GM23338 (cell line): ENCODE data around the gene CTXN3. TPM values are rescaled to one million over a fixed set of nuclear protein-coding genes. Genes with fewer than 3 reads are reported as not detected.

Experiments used
- ATAC-seq: fragments of 200-7000 bp; cut with Tn5 transposase; 3 replicates; pipeline ENCODE4 v1.9.1; 2020
- DNase-seq: peaks from one replicate; pipeline ENCODE4 v3.0.0-alpha.2; 2015; ENCODE audit warnings: low spot score
- H2AFZ ChIP-seq: fragments of 200-600 bp; sonication (generic); 2 replicates; pipeline ENCODE4 v1.8.0; 2016; ENCODE audit warnings: antibody characterized with exemption, mild to moderate bottlenecking, moderate library complexity
- H3F3A ChIP-seq: fragments of 200-600 bp; sonication (generic); replicated peaks from 2 replicates; pipeline ENCODE4 v1.8.0; 2017; ENCODE audit warnings: antibody characterized with exemption, mixed run types, low read depth
- H3K27ac ChIP-seq: fragments of 200-600 bp; sonication (generic); 2 replicates; pipeline ENCODE4 v1.6.1; 2016; ENCODE audit warnings: low read depth
- H3K27me3 ChIP-seq: fragments of 200-600 bp; sonication (generic); 2 replicates; pipeline ENCODE4 v1.8.0; 2016; ENCODE audit warnings: mild to moderate bottlenecking, mixed run types, moderate library complexity; ENCODE audit not compliant: insufficient read depth
- H3K36me3 ChIP-seq: fragments of 200-600 bp; sonication (generic); 2 replicates; pipeline ENCODE4 v1.8.0; 2016; ENCODE audit warnings: mild to moderate bottlenecking; ENCODE audit not compliant: insufficient read depth
- H3K4me1 ChIP-seq: fragments of 200-600 bp; sonication (generic); 2 replicates; pipeline ENCODE4 v1.8.0; 2016; ENCODE audit warnings: mild to moderate bottlenecking, moderate library complexity; ENCODE audit not compliant: insufficient read depth
- H3K4me2 ChIP-seq: fragments of 200-600 bp; sonication (generic); 2 replicates; pipeline ENCODE4 v1.7.1; 2017; ENCODE audit warnings: mixed run types
- H3K4me3 ChIP-seq: fragments of 200-600 bp; sonication (generic); 2 replicates; pipeline ENCODE4 v1.6.1; 2016; ENCODE audit warnings: mixed run types
- H3K79me2 ChIP-seq: fragments of 200-600 bp; sonication (generic); replicated peaks from 2 replicates; pipeline ENCODE4 v1.8.0; 2017; ENCODE audit warnings: mild to moderate bottlenecking; ENCODE audit not compliant: insufficient read depth
- H3K9me2 ChIP-seq: fragments of 200-600 bp; sonication (generic); 2 replicates; pipeline ENCODE4 v1.8.0; 2017; ENCODE audit not compliant: insufficient read depth
- H4K20me1 ChIP-seq: fragments of 200-600 bp; sonication (generic); replicated peaks from 2 replicates; pipeline ENCODE4 v1.8.0; 2017; ENCODE audit warnings: mild to moderate bottlenecking; ENCODE audit not compliant: insufficient read depth
- H3K27ac Mint-ChIP-seq: 2 replicates; pipeline ENCODE4 v1.8.0; 2020; ENCODE audit warnings: inconsistent platforms, mild to moderate bottlenecking, moderate library complexity, mixed read lengths
- H3K27me3 Mint-ChIP-seq: 3 replicates; pipeline ENCODE4 v1.8.0; 2022; ENCODE audit warnings: low read depth, mild to moderate bottlenecking, moderate library complexity, mixed read lengths, inconsistent platforms; ENCODE audit not compliant: insufficient read depth, poor library complexity
- H3K36me3 Mint-ChIP-seq: 3 replicates; pipeline ENCODE4 v1.8.0; 2021; ENCODE audit warnings: low read depth, mild to moderate bottlenecking, inconsistent platforms, moderate library complexity, mixed read lengths
- H3K4me1 Mint-ChIP-seq: 3 replicates; pipeline ENCODE4 v1.8.0; 2020; ENCODE audit warnings: mild to moderate bottlenecking, inconsistent platforms, mixed read lengths
- H3K4me3 Mint-ChIP-seq: 3 replicates; pipeline ENCODE4 v1.8.0; 2021; ENCODE audit warnings: moderate library complexity, mild to moderate bottlenecking, inconsistent platforms, mixed read lengths
- H3K9me3 Mint-ChIP-seq: 3 replicates; pipeline ENCODE4 v1.8.0; 2020; ENCODE audit warnings: moderate library complexity, mild to moderate bottlenecking, inconsistent platforms, mixed read lengths
- CREB1 ChIP-seq: fragments of 250-450 bp; sonication (Bioruptor Pico); IDR thresholded peaks from 2 replicates; pipeline ENCODE4 v1.5.0; 2020; ENCODE audit warnings: low read depth, mild to moderate bottlenecking, moderate library complexity
- EZH2 ChIP-seq: fragments of 200-600 bp; sonication (generic); IDR thresholded peaks from one replicate; pipeline ENCODE4 v1.8.0; 2017; ENCODE audit warnings: antibody characterized with exemption, mild to moderate bottlenecking, low read depth; ENCODE audit not compliant: unreplicated experiment
- EZH2phosphoT487 ChIP-seq: fragments of 200-600 bp; sonication (generic); IDR thresholded peaks from one replicate; pipeline ENCODE4 v1.8.1; 2018; ENCODE audit warnings: antibody characterized with exemption; ENCODE audit not compliant: unreplicated experiment
- JUNB ChIP-seq: IDR thresholded peaks from one replicate; pipeline ENCODE4 v1.6.1; 2016; ENCODE audit warnings: antibody characterized with exemption; ENCODE audit not compliant: unreplicated experiment
- NANOG ChIP-seq: IDR thresholded peaks from 2 replicates; pipeline ENCODE4 v1.6.1; 2016; ENCODE audit warnings: antibody characterized with exemption, borderline replicate concordance
- POLR2AphosphoS5 ChIP-seq: IDR thresholded peaks from 2 replicates; pipeline ENCODE4 v1.6.1; 2016; ENCODE audit warnings: antibody characterized with exemption, low read depth
- STAT1 ChIP-seq: IDR thresholded peaks from one replicate; pipeline ENCODE4 v1.6.1; 2016; ENCODE audit warnings: antibody characterized with exemption; ENCODE audit not compliant: unreplicated experiment
- ZNF114 ChIP-seq: fragments of 250-450 bp; sonication (Bioruptor Pico); IDR thresholded peaks from 2 replicates; pipeline ENCODE4 v1.5.0; 2020; ENCODE audit warnings: mild to moderate bottlenecking, moderate library complexity
- ZNF331 ChIP-seq: fragments of 250-450 bp; sonication (Bioruptor Pico); IDR thresholded peaks from 2 replicates; pipeline ENCODE4 v1.5.0; 2020; ENCODE audit warnings: low read depth, mild to moderate bottlenecking, moderate library complexity
- polyA plus RNA-seq: library from polyadenylated mRNA; unstranded; fragments of >200 nt; fragmentation: Nextera tagmentation; extraction: Ambion mirVana; gene quantifications from 2 replicates; pipeline ENCODE4 v1.2.1, GENCODE V29; 2016
- total RNA-seq: library from RNA; depleted of rRNA; stranded (reverse); fragments of >200 nt; shearing (Covaris generic); gene quantifications from 2 replicates; pipeline ENCODE4 v1.2.3, GENCODE V29; 2014
- TF ChIP-seq, protein P1 (sequence below), 2 experiments: fragments of 200-600 bp in 1 of 2; sonication (generic) in 1 of 2; conservative IDR thresholded peaks; 2 replicates each; pipeline versions ENCODE4 v1.5.1 to v1.6.1; 2016 to 2017; ENCODE audit warnings: antibody characterized with exemption in 2 of 2, low read depth in 2 of 2, mild to moderate bottlenecking in 2 of 2, moderate library complexity in 1 of 2
- TF ChIP-seq, protein P2 (sequence below): fragments of 250-450 bp; sonication (Bioruptor Pico); IDR thresholded peaks from 2 replicates; pipeline ENCODE4 v1.5.0; 2020; ENCODE audit warnings: mild to moderate bottlenecking, moderate library complexity
- TF ChIP-seq, protein P3 (sequence below): IDR thresholded peaks from 2 replicates; pipeline ENCODE4 v1.6.1; 2016; ENCODE audit warnings: antibody characterized with exemption
- TF ChIP-seq, protein P4 (sequence below): IDR thresholded peaks from one replicate; pipeline ENCODE4 v1.6.1; 2018; ENCODE audit warnings: antibody characterized with exemption; ENCODE audit not compliant: unreplicated experiment

CTXN3 gene
- total and polyA plus RNA-seq, 2 experiments from 2014 or later: not detected

DNA sequence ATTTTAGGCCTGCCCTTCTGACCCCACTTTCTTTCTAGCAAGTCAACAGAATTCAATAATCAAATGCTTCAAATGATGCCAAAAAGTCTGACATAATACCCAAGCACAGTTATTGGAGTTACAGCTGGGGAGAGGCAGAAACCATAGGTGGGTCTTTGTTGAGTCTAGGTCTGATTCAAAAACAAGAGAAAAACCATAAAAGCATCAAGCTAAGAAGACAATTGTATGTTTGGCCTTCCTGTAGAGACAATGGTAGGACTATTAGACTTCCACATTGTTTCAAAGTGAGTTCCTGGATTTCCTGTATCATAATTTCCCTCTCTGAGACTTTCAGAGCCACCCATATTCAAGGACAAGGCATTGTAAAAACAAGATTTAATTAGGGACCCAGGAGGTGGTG lies 37.5 kb downstream of the CTXN3 start:
- Histone ChIP-seq H3F3A (no peaks in the 10 kb centered on the region), H3K36me3 (no peaks in the 10 kb centered on the region), H2AFZ (no peak overlapping the region), H3K27me3 (no peaks in the 10 kb centered on the region), H3K79me2 (no peaks in the 10 kb centered on the region), H3K27ac (no peak overlapping the region), H3K4me1 (no peaks in the 10 kb centered on the region), H3K9me2 (no peaks in the 10 kb centered on the region; the same call in 1 of the 2 replicates), H3K4me2 (no peak overlapping the region), H4K20me1 (no peaks in the 10 kb centered on the region), H3K4me3 (no peak overlapping the region)
- Mint-ChIP-seq H3K27me3 (no peaks in the 10 kb centered on the region), H3K27ac (no peak overlapping the region), H3K4me1 (no peaks in the 10 kb centered on the region), H3K4me3 (no peak overlapping the region), H3K36me3 (no peaks in the 10 kb centered on the region), H3K9me3 (no peaks in the 10 kb centered on the region)
- ATAC-seq (no peak), DNase-seq (no peak)
- TF ChIP-seq JUNB: no peak
- TF ChIP-seq EZH2: no peak
- TF ChIP-seq ZNF331: no peak
- TF ChIP-seq NANOG: no peak
- TF ChIP-seq, protein P1, sequence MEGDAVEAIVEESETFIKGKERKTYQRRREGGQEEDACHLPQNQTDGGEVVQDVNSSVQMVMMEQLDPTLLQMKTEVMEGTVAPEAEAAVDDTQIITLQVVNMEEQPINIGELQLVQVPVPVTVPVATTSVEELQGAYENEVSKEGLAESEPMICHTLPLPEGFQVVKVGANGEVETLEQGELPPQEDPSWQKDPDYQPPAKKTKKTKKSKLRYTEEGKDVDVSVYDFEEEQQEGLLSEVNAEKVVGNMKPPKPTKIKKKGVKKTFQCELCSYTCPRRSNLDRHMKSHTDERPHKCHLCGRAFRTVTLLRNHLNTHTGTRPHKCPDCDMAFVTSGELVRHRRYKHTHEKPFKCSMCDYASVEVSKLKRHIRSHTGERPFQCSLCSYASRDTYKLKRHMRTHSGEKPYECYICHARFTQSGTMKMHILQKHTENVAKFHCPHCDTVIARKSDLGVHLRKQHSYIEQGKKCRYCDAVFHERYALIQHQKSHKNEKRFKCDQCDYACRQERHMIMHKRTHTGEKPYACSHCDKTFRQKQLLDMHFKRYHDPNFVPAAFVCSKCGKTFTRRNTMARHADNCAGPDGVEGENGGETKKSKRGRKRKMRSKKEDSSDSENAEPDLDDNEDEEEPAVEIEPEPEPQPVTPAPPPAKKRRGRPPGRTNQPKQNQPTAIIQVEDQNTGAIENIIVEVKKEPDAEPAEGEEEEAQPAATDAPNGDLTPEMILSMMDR (conservative IDR thresholded peaks at IDR 0.05; ENCODE audit: low read depth in 2 of 2): no peak
- no peak for TF ChIP-seq EZH2phosphoT487
- TF ChIP-seq POLR2AphosphoS5: no peak
- TF ChIP-seq, protein P2, sequence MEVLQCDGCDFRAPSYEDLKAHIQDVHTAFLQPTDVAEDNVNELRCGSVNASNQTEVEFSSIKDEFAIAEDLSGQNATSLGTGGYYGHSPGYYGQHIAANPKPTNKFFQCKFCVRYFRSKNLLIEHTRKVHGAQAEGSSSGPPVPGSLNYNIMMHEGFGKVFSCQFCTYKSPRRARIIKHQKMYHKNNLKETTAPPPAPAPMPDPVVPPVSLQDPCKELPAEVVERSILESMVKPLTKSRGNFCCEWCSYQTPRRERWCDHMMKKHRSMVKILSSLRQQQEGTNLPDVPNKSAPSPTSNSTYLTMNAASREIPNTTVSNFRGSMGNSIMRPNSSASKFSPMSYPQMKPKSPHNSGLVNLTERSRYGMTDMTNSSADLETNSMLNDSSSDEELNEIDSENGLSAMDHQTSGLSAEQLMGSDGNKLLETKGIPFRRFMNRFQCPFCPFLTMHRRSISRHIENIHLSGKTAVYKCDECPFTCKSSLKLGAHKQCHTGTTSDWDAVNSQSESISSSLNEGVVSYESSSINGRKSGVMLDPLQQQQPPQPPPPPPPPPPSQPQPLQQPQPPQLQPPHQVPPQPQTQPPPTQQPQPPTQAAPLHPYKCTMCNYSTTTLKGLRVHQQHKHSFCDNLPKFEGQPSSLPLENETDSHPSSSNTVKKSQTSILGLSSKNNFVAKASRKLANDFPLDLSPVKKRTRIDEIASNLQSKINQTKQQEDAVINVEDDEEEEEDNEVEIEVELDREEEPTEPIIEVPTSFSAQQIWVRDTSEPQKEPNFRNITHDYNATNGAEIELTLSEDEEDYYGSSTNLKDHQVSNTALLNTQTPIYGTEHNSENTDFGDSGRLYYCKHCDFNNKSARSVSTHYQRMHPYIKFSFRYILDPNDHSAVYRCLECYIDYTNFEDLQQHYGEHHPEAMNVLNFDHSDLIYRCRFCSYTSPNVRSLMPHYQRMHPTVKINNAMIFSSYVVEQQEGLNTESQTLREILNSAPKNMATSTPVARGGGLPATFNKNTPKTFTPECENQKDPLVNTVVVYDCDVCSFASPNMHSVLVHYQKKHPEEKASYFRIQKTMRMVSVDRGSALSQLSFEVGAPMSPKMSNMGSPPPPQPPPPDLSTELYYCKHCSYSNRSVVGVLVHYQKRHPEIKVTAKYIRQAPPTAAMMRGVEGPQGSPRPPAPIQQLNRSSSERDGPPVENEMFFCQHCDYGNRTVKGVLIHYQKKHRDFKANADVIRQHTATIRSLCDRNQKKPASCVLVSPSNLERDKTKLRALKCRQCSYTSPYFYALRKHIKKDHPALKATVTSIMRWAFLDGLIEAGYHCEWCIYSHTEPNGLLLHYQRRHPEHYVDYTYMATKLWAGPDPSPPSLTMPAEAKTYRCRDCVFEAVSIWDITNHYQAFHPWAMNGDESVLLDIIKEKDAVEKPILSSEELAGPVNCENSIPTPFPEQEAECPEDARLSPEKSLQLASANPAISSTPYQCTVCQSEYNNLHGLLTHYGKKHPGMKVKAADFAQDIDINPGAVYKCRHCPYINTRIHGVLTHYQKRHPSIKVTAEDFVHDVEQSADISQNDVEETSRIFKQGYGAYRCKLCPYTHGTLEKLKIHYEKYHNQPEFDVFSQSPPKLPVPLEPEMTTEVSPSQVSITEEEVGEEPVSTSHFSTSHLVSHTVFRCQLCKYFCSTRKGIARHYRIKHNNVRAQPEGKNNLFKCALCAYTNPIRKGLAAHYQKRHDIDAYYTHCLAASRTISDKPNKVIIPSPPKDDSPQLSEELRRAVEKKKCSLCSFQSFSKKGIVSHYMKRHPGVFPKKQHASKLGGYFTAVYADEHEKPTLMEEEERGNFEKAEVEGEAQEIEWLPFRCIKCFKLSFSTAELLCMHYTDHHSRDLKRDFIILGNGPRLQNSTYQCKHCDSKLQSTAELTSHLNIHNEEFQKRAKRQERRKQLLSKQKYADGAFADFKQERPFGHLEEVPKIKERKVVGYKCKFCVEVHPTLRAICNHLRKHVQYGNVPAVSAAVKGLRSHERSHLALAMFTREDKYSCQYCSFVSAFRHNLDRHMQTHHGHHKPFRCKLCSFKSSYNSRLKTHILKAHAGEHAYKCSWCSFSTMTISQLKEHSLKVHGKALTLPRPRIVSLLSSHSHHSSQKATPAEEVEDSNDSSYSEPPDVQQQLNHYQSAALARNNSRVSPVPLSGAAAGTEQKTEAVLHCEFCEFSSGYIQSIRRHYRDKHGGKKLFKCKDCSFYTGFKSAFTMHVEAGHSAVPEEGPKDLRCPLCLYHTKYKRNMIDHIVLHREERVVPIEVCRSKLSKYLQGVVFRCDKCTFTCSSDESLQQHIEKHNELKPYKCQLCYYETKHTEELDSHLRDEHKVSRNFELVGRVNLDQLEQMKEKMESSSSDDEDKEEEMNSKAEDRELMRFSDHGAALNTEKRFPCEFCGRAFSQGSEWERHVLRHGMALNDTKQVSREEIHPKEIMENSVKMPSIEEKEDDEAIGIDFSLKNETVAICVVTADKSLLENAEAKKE (CRISPR knock-in tag): no peak
- TF ChIP-seq STAT1: no peak
- TF ChIP-seq, protein P3, sequence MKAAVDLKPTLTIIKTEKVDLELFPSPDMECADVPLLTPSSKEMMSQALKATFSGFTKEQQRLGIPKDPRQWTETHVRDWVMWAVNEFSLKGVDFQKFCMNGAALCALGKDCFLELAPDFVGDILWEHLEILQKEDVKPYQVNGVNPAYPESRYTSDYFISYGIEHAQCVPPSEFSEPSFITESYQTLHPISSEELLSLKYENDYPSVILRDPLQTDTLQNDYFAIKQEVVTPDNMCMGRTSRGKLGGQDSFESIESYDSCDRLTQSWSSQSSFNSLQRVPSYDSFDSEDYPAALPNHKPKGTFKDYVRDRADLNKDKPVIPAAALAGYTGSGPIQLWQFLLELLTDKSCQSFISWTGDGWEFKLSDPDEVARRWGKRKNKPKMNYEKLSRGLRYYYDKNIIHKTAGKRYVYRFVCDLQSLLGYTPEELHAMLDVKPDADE: no peak
- no peak for TF ChIP-seq CREB1 (CRISPR knock-in tag)
- TF ChIP-seq, protein P4, sequence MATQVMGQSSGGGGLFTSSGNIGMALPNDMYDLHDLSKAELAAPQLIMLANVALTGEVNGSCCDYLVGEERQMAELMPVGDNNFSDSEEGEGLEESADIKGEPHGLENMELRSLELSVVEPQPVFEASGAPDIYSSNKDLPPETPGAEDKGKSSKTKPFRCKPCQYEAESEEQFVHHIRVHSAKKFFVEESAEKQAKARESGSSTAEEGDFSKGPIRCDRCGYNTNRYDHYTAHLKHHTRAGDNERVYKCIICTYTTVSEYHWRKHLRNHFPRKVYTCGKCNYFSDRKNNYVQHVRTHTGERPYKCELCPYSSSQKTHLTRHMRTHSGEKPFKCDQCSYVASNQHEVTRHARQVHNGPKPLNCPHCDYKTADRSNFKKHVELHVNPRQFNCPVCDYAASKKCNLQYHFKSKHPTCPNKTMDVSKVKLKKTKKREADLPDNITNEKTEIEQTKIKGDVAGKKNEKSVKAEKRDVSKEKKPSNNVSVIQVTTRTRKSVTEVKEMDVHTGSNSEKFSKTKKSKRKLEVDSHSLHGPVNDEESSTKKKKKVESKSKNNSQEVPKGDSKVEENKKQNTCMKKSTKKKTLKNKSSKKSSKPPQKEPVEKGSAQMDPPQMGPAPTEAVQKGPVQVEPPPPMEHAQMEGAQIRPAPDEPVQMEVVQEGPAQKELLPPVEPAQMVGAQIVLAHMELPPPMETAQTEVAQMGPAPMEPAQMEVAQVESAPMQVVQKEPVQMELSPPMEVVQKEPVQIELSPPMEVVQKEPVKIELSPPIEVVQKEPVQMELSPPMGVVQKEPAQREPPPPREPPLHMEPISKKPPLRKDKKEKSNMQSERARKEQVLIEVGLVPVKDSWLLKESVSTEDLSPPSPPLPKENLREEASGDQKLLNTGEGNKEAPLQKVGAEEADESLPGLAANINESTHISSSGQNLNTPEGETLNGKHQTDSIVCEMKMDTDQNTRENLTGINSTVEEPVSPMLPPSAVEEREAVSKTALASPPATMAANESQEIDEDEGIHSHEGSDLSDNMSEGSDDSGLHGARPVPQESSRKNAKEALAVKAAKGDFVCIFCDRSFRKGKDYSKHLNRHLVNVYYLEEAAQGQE: no peak
- TF ChIP-seq ZNF114 (CRISPR knock-in tag): no peak
